Measurements from ENCODE around the gene ARHGEF7.
"Not testable (repeated sequence)": the region's sequence is repeated elsewhere in the genome, so short reads cannot be mapped to it uniquely, and the experiment has no call there.

Gene ARHGEF7

DNA sequence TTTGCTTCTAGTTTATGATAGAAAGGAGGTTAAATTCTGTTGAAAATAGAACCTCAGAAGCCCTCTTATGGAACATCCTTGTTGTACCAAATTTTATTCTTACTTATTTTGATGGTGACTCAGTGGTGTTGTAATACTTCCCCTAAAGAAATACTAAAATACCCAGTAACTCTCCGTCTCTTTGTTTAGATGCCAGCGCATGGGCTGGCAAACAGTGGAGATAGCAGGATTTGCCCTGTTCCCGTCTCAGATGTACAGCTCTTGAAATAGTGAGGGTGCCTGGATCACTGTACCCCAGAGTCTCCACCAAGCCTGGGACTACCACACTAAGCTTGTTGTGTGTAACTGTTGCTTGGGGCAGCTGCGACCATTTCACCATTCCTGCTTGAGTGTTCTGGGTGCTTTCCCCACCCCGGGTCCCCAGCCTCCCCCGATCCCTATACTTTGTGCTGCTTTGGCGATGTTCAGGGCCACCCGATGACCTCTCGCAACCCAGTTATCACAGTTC lies 138.3 kb downstream of the ARHGEF7 start:
- no peak for DNase-seq (ENCODE audit: low spot score)

DNA sequence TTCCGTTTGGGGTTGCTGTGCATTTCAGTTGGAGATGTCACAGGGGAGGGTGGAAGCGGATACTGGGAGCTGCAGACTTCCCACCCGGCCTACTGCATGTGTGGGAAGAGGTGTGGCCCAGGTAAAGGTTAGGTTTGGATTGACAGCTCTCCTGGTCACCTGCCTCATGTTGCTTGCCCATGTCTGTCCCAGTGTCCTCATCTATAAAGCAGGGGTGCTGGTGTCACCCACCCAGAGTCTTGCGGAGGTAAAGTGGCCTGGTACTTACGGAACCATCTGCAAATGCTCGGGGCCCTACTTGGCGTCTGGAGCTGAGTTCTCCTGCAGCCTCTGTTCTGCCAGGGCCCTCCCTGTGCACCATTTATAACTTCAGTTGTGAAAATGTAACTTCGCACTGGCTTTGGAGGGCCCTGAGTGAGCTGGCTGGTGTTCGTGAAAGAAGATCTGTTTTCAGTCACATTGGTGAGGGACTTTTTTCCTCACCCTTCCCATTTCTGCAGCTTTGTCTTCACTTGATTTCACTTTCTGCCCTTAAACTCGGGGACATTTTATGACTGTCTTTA lies 140.2 kb downstream of the ARHGEF7 start:
- DNase-seq (ENCODE audit: low spot score), result no peak

GRCh38 chr13:111256458-111256857 lies 141.3 kb downstream of the ARHGEF7 start:
- DNase-seq (ENCODE audit: low spot score), result no peak

GRCh38 chr13:111256946-111257345 lies 141.8 kb downstream of the ARHGEF7 start:
- DNase-seq (ENCODE audit: low spot score), result no peak

DNA sequence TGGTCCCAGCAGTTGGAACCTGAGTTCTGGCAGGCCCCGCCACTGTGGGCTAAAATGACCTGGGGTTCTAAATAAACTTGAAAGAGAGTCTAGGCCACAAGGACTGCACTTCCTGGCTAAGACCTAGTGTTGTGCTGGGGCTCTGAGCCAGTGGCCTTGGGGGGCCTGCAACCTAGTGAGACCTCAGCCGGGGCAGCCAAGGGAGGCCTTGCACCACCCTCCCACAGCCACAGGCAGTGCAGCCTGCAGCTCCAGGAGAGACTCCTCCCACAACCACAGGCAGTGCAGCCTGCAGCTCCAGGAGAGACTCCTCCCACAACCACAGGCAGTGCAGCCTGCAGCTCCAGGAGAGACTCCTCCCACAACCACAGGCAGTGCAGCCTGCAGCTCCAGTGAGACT lies 142.8 kb downstream of the ARHGEF7 start:
- not testable (repeated sequence) for DNase-seq (ENCODE audit: low spot score)

DNA sequence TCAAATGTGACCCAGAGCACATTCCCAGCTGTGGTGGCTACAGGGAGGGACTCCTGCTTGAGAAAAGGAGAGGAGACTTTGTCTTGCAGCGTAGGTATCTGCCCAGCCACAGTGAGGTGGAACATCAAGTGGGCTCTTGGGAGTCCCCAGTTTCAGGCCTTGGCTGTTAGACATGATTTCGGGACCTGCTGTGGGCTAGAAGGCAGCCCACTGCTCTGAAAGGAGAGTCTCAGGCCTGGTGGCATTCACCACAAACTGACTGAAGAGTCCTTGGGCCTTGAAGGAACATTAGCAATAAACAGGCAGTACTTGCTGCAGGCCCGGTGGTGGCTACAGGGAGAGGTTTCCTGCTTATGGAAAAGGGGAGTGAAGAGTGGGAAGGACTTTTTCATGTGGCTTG lies 143.5 kb downstream of the ARHGEF7 start:
- DNase-seq (ENCODE audit: low spot score), result no peak

DNA sequence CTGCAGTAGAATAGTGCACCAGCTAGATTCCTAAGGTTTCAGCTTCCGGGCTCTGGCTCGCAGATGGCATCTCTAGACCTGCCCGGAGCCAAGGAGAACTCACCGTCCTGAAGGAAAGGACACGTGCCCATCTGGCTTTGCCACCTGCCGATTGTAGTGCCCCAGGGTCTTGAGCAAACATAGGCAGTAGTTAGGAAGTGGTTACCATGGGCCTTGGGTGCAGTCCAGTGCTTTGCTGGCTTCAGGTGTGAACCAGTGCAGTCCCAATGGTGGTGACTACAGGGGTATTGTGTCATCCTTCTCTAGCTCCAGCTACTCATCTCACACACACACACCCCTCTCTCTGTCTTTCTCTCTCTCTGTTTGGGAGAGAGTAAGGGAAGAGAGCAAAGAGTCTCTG lies 143.9 kb downstream of the ARHGEF7 start:
- no peak for DNase-seq (ENCODE audit: low spot score)

GRCh38 chr13:111261326-111261725 lies 146.2 kb downstream of the ARHGEF7 start:
- DNase-seq (ENCODE audit: low spot score), result no peak

DNA sequence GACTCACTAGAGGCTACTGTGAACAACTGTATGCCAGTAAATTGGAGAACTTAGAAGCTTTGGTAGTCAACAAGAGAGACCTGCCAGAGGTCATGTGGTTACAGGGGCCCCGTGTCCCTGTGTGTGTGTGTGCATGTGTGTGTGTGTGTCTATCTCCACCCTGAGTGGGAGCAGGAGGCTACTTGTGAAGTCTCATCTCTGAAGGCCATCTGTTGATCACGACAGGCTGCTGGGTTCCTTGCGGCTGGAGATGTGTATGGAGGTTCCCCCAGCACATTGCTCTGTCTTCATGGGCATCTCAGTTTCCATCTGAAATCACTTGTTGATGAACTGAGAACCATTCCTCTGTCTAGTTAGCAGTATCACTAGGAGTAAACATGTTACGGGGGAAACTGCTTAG lies 147.2 kb downstream of the ARHGEF7 start:
- no peak for DNase-seq (ENCODE audit: low spot score)

GRCh38 chr13:111262715-111263114 lies 147.6 kb downstream of the ARHGEF7 start:
- no peak for DNase-seq (ENCODE audit: low spot score)

DNA sequence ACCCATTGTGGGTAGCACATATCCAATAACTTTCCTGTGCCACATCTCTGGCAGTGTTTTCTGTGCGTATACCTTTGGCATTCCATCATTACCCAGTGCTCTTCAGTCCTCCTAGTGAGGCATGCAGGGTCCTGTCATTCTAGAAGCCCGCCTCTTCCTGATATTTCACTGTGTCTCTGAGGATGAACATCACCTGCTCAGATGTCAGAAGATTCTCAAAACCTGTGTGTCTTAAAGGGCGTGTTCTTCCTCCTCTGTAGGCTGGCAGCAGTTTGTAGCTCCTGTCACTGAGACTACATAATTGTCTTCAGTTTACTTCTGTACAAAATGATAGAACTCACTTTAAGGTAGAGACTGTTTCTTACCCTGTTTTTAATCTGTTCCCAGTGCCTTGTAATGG lies 148.5 kb downstream of the ARHGEF7 start:
- DNase-seq (ENCODE audit: low spot score), result no peak

DNA sequence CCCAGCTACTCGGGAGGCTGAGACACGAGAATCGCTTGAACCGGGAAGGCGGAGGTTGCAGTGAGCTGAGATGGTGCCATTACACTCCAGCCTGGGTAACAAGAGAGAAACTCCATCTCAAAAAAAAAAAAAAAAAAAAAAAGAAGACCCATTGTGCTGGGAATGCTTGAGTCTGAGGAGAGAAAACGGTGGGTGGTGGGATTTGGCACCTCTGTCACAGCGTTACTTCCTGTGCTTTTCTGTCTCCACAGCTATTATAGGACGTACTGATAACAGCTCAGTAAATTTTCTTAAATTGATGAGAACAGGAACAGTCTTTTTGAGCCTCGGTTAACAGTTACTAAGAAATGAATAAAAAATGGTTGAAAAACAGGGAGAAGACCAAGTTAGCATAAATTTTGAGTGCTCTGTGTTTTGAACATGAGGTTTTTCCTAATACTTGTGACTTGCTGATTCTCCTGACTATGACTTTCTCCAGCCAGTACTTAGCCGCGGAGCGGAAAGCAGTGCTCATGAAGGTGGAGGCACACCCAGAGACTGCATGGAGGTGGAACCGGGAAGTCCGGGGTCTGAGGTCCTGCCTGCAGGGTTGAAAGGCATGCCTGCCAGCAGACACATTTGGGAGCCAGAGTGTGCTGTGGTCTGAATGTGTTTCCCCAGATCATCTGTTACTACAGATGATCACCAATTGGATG lies 150.0 kb downstream of the ARHGEF7 start:
- no peak for DNase-seq (ENCODE audit: low spot score)

GRCh38 chr13:111265701-111266035 lies 150.6 kb downstream of the ARHGEF7 start:
- DNase-seq (ENCODE audit: low spot score), result no peak

DNA sequence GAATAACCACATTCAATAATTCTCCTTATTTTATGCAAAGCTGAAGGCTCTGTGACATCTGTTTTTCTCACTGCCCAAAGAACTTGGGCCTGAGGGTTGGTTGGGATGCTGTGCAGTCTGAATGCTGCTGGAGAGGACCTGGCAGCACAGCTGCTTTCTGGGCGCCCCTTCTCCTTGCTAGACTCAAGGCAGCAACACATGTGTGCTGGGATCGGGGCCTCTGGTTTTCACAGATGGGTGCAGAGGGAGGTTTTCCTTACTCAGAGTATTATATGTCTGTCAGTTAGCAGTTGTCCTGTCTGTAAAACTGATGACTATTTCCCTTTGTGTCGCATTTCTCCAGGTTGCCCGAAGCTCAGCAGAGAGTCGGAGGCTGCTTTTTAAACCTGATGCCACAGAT lies 152.1 kb downstream of the ARHGEF7 start:
- no peak for DNase-seq (ENCODE audit: low spot score)

GRCh38 chr13:111267784-111268183 lies 152.7 kb downstream of the ARHGEF7 start:
- no peak for DNase-seq (ENCODE audit: low spot score)

- no peak for DNase-seq (ENCODE audit: low spot score)
Observed at GRCh38 chr13:111269508-111269907, 154.4 kb downstream of the ARHGEF7 start.

GRCh38 chr13:111270126-111270525 lies 155.0 kb downstream of the ARHGEF7 start:
- DNase-seq (ENCODE audit: low spot score), result no peak

- no peak for DNase-seq (ENCODE audit: low spot score)
Observed at GRCh38 chr13:111270765-111271698, 155.9 kb downstream of the ARHGEF7 start.

- no peak for DNase-seq (ENCODE audit: low spot score)
Observed at GRCh38 chr13:111272117-111272516, 157.0 kb downstream of the ARHGEF7 start.

DNA sequence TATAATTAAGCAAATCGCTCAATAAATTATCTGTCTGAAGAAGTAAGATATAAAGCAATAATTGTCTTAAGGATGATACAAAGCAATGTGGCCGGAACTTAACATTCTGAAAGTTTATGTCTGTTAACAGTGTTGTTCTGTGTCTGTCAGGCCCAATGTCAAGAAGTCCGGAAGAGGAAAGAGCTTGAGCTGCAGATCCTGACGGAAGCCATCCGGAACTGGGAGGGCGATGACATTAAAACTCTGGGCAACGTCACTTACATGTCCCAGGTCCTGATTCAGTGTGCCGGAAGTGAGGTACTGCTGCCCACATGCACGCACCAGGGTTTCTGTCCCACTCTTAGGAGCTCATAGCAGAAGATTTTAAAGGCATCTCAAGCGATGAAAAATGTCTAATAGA lies 160.3 kb downstream of the ARHGEF7 start:
- DNase-seq (ENCODE audit: low spot score), result no peak

DNA sequence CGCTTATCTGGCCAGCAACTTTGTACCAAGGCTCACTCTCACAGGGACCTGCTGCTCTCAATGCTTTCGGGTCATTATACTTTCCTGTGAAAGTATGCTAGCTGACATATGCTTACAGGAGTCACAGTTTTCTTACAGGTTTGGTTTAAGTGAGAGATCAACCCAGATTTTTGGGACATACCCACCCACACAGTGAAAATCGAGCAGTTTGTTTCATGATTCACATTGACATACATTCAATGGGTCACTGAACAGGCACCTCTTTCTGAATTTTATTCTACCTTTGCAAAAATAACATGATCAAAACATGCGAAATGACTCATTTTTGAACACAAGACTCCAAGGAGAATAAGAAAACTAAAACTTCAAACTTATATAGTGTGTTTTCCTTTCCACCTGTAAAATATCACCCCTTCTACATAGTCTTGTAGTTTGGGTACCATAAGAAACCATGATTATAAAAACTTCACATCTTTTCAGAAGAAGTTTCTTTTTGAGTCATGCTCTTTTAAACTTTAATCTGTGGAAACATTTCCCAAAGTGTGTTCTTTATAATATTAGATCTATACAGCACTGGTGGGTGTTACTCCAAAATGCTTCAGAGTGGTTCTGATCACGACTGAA lies 161.0 kb downstream of the ARHGEF7 start:
- no peak for DNase-seq (ENCODE audit: low spot score)

DNA sequence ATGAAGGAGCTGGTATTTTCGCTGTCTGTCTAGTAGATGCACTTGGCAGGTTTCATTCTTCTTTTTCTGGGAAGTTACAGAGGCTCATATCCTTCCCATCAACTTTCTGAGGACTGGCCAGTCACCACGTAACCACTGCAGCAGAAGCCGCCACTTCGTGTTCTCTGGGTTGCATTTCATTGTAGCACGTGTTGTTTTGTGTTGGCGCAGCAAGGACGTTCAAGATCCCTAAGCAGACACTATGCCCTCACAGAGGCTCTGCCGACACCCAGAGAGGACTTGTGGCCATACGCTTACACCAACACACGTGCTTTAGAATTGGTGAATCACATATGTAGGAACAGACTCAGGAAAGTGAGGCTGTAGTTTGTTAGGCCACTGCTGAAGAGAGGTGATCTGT lies 163.1 kb downstream of the ARHGEF7 start:
- no peak for DNase-seq (ENCODE audit: low spot score)
